Ovary (tissue), 3 donors: ENCODE results near the gene TMEM125.

Experiments used
- EP300 ChIP-seq: sonication (generic); formaldehyde crosslinking; IDR thresholded peaks from one replicate; pipeline ENCODE4 v1.6.1; 2017; ENCODE audit warnings: antibody characterized with exemption
- POLR2A ChIP-seq: fragments of 450-650 bp; IDR thresholded peaks from one replicate; pipeline ENCODE4 v1.6.1; 2017; ENCODE audit warnings: antibody characterized with exemption, mild to moderate bottlenecking, moderate library complexity
- TF ChIP-seq, protein P1 (sequence below), 3 donors: fragments of 450-650 bp in 2 of 3; fragments of 200-600 bp in 1 of 3; IDR thresholded peaks; one replicate each; pipeline versions ENCODE4 v1.5.1 to v1.8.0; 2016 to 2022; ENCODE audit warnings: antibody characterized with exemption in 3 of 3, mild to moderate bottlenecking in 1 of 3
- donor health status: DM: no; HTN: no; CAD: no.

DNA sequence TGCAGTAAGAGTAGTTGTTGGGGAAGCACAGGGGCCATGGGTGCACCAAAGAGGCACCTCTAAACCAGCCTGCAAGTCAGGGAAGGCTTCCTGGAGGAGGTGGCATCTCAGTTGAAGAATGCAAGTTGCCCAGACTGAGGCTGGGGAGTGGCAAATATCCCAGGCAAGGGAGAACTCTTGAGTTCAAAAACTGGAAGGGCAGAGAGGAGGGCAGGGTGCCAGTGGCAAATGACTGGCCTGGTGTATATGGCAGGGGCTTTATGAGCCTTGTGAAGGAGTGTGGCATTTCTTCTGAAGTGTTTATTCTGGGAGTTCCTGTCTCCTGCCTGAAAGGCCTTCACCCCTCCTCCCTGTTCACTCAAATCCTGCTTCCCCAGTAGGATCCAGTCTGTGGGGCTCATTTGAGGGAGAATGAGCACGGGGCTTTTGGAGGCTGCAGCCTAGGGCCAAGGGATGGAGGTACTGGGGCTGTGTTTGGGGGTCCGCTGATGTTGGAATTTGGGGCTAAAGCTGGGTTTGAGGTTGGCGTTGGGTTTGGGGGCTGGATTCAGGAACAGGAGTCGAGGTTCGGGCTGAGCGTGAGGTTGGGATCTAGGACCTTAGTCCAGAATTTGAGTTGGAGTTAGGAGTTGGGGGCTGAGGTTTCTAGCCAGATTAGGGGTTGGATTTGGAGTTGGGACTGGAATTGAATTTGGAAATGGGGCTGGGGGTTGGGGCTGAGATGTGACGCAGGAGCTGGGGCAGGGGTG is at the start of gene TMEM125:
- TF ChIP-seq, protein P1, sequence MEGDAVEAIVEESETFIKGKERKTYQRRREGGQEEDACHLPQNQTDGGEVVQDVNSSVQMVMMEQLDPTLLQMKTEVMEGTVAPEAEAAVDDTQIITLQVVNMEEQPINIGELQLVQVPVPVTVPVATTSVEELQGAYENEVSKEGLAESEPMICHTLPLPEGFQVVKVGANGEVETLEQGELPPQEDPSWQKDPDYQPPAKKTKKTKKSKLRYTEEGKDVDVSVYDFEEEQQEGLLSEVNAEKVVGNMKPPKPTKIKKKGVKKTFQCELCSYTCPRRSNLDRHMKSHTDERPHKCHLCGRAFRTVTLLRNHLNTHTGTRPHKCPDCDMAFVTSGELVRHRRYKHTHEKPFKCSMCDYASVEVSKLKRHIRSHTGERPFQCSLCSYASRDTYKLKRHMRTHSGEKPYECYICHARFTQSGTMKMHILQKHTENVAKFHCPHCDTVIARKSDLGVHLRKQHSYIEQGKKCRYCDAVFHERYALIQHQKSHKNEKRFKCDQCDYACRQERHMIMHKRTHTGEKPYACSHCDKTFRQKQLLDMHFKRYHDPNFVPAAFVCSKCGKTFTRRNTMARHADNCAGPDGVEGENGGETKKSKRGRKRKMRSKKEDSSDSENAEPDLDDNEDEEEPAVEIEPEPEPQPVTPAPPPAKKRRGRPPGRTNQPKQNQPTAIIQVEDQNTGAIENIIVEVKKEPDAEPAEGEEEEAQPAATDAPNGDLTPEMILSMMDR (IDR thresholded peaks at IDR 0.05): no peak
- no peak for TF ChIP-seq POLR2A
- TF ChIP-seq EP300: no peak
